ENCODE data around the gene UBXN4. TPM values are rescaled to one million over a fixed set of nuclear protein-coding genes. Genes with fewer than 3 reads are reported as not detected.
A peak's percentile ranks its signal among the peaks of the same experiment; 100 is the strongest.
"Not testable (repeated sequence)": the region's sequence is repeated elsewhere in the genome, so short reads cannot be mapped to it uniquely, and the experiment has no call there.

UBXN4 gene
- total RNA-seq, result 122 TPM

GRCh38 chr2:135741395-135742324 lies at the start of gene UBXN4:
UBXN4 (plus strand) TSS chr2:135741855; CDS start chr2:135741930, 75 bp downstream.
- intact Hi-C loops (cut with DNase I), result no loop called here
- peak; percentile 99 for ATAC-seq
- peak; percentile 97 for DNase-seq (ENCODE audit: low spot score)

DNA sequence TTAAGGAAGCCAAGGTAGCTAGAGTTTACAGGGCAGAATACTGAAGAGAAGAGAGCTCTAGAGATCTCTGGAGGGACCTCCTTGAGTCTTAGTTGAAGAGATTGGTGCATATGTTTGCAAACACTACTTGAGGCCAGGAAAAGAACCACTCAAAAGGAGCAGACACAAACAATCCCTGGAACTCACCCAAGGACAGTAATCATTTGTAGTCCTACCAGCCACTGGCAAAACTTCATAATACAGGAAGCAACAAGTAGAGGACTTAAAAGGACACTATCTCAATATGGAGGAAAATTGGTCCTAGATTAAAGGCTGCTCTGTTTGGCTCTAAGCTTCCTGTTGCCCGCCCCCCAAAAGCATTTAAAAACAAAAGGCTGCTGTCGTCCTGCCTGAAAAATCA lies 46.9 kb upstream of the UBXN4 start:
- no peak for ATAC-seq
- intact Hi-C loops (cut with DNase I), result no loop called here
- DNase-seq (ENCODE audit: low spot score), result no peak

DNA sequence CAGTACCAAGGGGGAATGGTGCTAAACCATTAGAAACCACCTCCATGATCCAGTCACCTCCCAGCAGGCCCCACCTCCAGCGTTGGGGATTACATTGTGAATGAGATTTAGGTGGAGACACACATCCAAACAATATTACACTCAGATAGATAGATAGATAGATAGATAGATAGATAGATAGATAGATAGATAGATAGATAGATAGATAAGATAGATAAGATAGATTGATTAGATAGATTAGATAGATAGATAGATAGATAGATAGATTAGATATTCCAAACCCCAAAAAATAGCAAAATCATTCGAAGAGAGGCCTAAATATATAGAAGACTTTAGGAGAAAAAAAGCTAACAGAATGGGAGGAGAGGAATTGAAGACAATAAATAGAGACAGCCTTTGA lies 42.8 kb upstream of the UBXN4 start:
- ATAC-seq (no peak), DNase-seq (ENCODE audit: low spot score) (no peak)
- intact Hi-C loops (cut with DNase I), result no loop called here

GRCh38 chr2:135701442-135701841 lies 40.2 kb upstream of the UBXN4 start:
- ATAC-seq (no peak), DNase-seq (ENCODE audit: low spot score) (no peak)
- intact Hi-C loops (cut with DNase I), result no loop called here

DNA sequence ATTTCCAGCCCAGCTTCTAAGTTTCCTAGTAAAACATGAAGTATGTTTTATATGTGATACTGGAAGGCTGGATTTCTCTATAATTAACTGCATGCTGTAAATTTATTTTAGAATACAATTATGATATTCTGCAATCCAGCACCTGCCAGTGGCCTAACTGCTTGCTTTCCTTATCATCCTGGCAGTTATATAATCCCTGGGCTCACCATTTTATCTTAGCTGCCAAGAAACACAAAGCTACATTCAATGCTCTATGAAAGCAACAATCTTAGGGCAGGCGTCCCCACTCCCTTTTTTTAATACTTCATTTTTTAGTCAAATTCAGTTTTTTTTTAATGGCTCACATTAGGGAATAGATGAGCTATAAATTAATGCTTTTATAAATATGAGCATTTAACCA lies 38.4 kb upstream of the UBXN4 start:
- DNase-seq (ENCODE audit: low spot score), result no peak
- intact Hi-C loops (cut with DNase I), result no loop called here

DNA sequence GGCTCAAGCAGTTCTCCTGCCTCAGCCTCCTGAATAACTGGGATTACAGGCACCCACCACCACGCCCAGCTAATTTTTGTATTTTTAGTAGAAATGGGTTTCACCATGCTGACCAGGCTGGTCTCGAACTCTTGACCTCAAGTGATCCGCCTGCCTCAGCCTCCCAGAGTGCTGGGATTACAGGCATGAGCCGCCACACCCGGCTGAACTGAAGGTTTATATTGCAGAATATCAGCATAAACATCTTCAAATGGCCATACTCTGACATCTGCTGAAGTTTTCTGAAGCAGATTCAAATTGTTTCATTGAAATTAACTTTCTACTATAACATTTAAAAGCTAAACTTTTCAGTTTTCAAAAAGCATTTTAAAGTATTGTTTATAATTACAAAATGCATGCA lies 37.6 kb upstream of the UBXN4 start:
- DNase-seq (ENCODE audit: low spot score); intact Hi-C loops (cut with DNase I); ATAC-seq: not testable (repeated sequence)

More for the DNA sequence above, 38.4 kb upstream of the UBXN4 start:
- ATAC-seq, result no peak

GRCh38 chr2:135708159-135708558 lies 33.5 kb upstream of the UBXN4 start:
- intact Hi-C loops (cut with DNase I), result no loop called here
- ATAC-seq, result no peak
- no peak for DNase-seq (ENCODE audit: low spot score)

GRCh38 chr2:135709992-135710391 lies 31.7 kb upstream of the UBXN4 start:
- ATAC-seq (peak; percentile 67), DNase-seq (ENCODE audit: low spot score) (peak; percentile 79)
- intact Hi-C loops (cut with DNase I), result no loop called here

- DNase-seq (ENCODE audit: low spot score); ATAC-seq; intact Hi-C loops (cut with DNase I): not testable (repeated sequence)
Measured at GRCh38 chr2:135715086-135715485, 26.6 kb upstream of the UBXN4 start.

DNA sequence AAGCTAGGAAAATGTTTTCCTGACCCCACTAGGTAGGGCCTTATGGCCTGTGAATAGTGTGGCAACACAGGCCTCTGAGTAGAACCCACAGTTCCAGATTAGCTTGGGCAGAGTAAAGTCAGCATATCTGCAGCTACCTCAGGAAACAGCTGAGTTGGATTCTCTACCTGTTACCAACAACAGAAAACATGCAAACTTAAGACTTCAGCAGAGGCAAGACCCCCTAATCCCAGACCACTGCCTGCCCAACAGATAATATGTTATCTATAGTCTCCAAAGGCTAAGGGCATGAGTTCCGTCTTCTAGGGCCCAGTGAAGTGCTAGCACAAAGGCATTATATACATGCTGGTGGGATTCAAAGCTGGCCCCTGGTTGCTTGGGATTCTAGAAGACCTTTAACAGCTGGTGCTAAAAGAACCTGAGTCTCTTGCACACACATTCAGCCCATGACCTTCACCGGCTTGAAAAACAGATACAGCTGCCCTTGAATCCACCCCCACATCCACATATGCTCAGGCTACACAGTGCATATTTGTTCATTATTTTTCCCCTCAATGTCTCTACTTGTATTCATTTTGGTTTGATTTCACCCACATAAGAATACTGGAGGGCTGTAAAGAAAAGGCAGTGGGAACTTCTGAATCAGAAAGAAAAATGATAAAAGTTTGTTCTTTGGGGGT lies 13.5 kb upstream of the UBXN4 start:
- no peak for ATAC-seq
- no peak for DNase-seq (ENCODE audit: low spot score)
- intact Hi-C loops (cut with DNase I), result no loop called here

- ATAC-seq, result no peak
- DNase-seq (ENCODE audit: low spot score), result no peak
- intact Hi-C loops (cut with DNase I), result no loop called here
Measured at GRCh38 chr2:135732561-135732960, 9.1 kb upstream of the UBXN4 start.

- ATAC-seq, result no peak
- no peak for DNase-seq (ENCODE audit: low spot score)
Measured at GRCh38 chr2:135733045-135733444, 8.6 kb upstream of the UBXN4 start.

DNA sequence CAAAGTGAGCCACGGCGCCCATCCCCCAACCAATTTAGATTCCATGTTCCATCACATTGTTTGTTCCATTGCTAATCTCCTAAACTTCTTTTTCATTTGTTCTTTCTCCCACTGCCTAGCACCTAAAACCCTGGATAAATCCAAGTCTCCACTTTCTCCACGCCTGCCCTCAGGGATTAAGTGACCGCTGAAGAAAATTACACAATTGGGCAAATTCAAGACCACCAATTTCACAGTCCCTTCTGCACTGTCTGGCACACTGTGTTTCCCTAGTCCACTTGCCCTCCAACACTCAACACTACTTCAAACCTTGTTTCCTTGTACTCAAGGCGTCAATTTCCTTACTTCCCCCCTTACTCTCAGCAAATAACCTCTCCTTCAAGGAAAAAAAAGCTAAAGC lies 5.1 kb upstream of the UBXN4 start:
- intact Hi-C loops (cut with DNase I), result no loop called here
- DNase-seq (ENCODE audit: low spot score) (no peak), ATAC-seq (no peak)

More at GRCh38 chr2:135733045-135733444, 8.6 kb upstream of the UBXN4 start:
- intact Hi-C loops (cut with DNase I), result no loop called here

DNA sequence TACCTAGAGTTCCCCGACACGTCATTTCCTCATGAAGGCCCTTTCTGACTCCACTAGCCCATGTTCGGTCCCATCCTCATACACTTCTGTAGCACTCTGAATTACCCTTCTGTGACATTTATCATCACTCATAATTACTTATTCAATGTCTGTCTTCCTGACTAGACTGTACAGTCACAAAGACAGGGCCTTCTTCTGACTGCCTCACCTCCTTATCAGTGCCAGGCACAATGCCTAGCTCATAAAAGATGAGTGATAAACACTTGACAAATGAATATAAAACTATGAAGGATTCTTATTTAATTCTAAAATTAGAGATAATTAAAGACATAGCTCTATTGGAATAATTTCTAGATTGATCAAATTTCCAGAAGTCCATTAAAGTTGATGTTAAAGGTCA lies 1.4 kb upstream of the UBXN4 start:
- ATAC-seq (no peak), DNase-seq (ENCODE audit: low spot score) (no peak)
- intact Hi-C loops (cut with DNase I), result no loop called here

- DNase-seq (ENCODE audit: low spot score) (no peak), ATAC-seq (no peak)
- intact Hi-C loops (cut with DNase I), result no loop called here
Measured at GRCh38 chr2:135741043-135741394, 636 bp upstream of the UBXN4 start.

DNA sequence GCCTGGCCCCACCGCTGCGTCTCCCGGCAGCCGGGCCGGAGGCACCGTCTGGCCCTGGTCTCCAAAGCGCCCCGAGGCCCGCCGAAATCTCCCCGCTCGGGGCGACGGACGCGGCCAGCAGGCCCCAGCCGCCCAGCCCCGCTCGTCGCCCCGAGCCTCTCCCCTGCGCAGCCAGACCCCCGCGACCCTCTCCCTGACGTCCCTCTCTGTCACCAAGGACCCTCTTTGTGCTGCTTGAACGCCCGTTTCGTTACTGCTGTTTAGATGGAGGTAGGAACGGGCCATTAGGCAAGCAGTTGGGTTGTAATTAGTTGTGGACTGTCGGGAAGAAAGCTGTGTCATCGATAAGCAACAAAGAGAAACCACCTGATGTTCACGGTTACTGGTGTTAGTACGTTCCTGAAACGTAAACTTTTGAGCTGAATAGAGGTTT lies 686 bp downstream of the UBXN4 start:
- ATAC-seq, result peak; percentile 41
- intact Hi-C loops (cut with DNase I), result no loop called here
- peak; percentile 68 for DNase-seq (ENCODE audit: low spot score)

- ATAC-seq, result no peak
- intact Hi-C loops (cut with DNase I), result no loop called here
- no peak for DNase-seq (ENCODE audit: low spot score)
Measured at GRCh38 chr2:135743860-135744259, 2.2 kb downstream of the UBXN4 start.

DNA sequence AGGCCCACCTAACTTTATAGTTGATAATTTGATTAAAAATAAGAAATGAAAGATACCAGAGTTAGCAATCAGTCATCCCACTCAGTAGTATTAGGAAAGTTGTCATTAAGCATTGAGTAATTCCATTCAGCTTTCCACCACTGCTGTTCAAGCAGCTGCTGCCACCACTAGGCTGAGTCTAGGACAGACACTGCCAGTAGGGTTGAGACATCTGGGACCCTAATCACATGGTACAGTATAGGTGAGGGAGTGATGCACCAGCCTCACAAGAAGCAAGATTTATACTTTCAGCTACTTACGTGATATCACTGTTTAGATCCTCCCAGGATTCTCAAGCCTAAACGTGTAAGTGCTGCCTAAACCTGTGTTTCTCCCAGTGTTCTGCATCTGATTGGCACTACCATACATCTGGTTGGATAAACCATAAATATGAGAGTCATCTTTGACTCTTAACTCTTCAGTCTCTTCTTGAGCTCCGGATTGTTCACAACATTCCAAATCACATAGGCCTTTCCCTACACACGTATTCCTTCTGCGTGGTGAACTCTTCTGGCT lies 3.2 kb downstream of the UBXN4 start:
- intact Hi-C loops (cut with DNase I), result no loop called here
- DNase-seq (ENCODE audit: low spot score), result no peak

DNA sequence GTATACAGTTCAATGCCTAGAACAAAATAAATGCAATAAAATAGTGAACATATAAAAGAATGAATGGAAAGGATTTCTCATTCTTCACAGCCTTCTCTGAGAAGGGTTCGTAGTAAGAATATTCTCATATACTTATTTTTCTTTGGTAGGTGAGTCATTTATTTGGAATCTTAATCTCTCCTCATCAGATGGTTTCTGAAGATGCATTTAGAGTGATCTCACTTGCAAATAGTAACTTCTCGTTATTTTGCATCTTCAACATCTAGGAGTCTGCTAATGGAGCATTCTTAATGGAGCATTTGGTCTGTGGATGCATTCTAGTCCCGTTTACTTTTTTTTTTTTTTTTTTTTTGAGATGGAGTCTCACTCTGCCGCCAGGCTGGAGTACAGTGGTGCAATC lies 3.9 kb downstream of the UBXN4 start:
- intact Hi-C loops (cut with DNase I), result no loop called here
- no peak for ATAC-seq
- DNase-seq (ENCODE audit: low spot score), result no peak

More for the DNA sequence above, 3.2 kb downstream of the UBXN4 start:
- no peak for ATAC-seq

DNA sequence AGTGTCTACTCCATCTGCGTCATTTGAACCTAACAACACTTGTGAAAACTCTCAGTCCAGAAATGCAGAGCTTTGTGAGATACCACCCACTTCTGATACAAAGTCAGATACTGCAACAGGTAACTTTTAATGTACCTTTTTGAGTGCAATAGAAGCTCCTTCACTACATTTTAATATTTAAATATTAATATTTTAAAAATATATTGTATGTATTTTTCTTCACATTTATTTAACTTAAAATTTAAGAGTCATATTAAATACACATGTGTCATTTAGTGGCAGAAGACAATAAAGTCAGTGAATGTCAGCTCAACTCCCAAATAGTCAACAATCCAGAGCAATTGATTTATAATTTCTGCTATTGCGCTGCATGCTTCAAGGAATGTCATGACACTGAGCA lies 13.9 kb downstream of the UBXN4 start:
- ATAC-seq (no peak), DNase-seq (ENCODE audit: low spot score) (no peak)
- intact Hi-C loops (cut with DNase I), result no loop called here
